HG02623 (cell line): ENCODE measurements around the gene PSPC1.
"Not testable (repeated sequence)": the region's sequence is repeated elsewhere in the genome, so short reads cannot be mapped to it uniquely, and the experiment has no call there.

Source experiments
- ATAC-seq: cut with Tn5 transposase; IDR thresholded peaks from one replicate; pipeline ENCODE4 v1.9.1; 2021; ENCODE audit warnings: moderate library complexity; ENCODE audit not compliant: unreplicated experiment

PSPC1 gene

GRCh38 chr13:19766591-19766990, 16.2 kb downstream of the PSPC1 start:
- ATAC-seq, result no peak

- no peak for ATAC-seq
Observed at GRCh38 chr13:19764237-19764636, 18.5 kb downstream of the PSPC1 start.

GRCh38 chr13:19763618-19764017, 19.1 kb downstream of the PSPC1 start:
- ATAC-seq, result no peak

- no peak for ATAC-seq
Observed at GRCh38 chr13:19759669-19760068, 23.1 kb downstream of the PSPC1 start.

GRCh38 chr13:19742643-19743042, 40.1 kb downstream of the PSPC1 start:
- no peak for ATAC-seq

- no peak for ATAC-seq
Observed at GRCh38 chr13:19737844-19738557, 44.7 kb downstream of the PSPC1 start.

GRCh38 chr13:19726611-19727010, 56.1 kb downstream of the PSPC1 start:
- ATAC-seq, result no peak

- ATAC-seq, result no peak
Observed at GRCh38 chr13:19725320-19725719, 57.4 kb downstream of the PSPC1 start.

GRCh38 chr13:19720039-19720438, 62.7 kb downstream of the PSPC1 start:
- ATAC-seq, result no peak

GRCh38 chr13:19713186-19713965, 69.4 kb downstream of the PSPC1 start:
- no peak for ATAC-seq

GRCh38 chr13:19709782-19710181, 73.0 kb downstream of the PSPC1 start:
- not testable (repeated sequence) for ATAC-seq

GRCh38 chr13:19709039-19709438, 73.7 kb downstream of the PSPC1 start:
- ATAC-seq, result not testable (repeated sequence)

- ATAC-seq, result not testable (repeated sequence)
Observed at GRCh38 chr13:19704256-19704655, 78.5 kb downstream of the PSPC1 start.

GRCh38 chr13:19701619-19702018, 81.1 kb downstream of the PSPC1 start:
- ATAC-seq, result not testable (repeated sequence)

- not testable (repeated sequence) for ATAC-seq
Observed at GRCh38 chr13:19700963-19701362, 81.8 kb downstream of the PSPC1 start.

GRCh38 chr13:19695829-19696228, 86.9 kb downstream of the PSPC1 start:
- ATAC-seq, result no peak

- ATAC-seq, result no peak
Observed at GRCh38 chr13:19695428-19695827, 87.3 kb downstream of the PSPC1 start.

GRCh38 chr13:19691447-19691846, 91.3 kb downstream of the PSPC1 start:
- ATAC-seq, result not testable (repeated sequence)

GRCh38 chr13:19685437-19685836, 97.3 kb downstream of the PSPC1 start:
- no peak for ATAC-seq

GRCh38 chr13:19685034-19685433, 97.7 kb downstream of the PSPC1 start:
- ATAC-seq, result no peak

GRCh38 chr13:19681517-19681916, 101.2 kb downstream of the PSPC1 start:
- no peak for ATAC-seq

GRCh38 chr13:19680751-19681150, 102.0 kb downstream of the PSPC1 start:
- no peak for ATAC-seq
